ENCODE results near the gene KIFC3.

KIFC3 gene

DNA sequence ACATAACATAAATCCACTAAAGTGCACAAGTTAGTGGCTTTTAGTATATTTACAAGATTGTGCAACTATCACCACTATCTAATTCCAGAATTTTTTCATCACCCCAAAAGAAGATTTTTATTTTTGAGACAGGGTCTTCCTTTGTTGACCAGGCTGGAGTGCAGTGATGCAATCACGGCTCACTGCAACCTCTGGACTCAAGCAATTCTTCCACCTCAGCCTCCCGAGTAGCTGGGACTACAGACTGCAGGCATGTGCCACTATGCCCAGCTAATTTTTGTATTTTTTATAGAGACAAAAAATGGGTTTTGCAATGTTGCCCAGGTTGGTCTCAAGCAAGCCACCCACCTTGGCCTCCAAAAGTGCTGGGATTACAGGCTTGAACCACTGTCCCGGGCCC lies 92.6 kb downstream of the KIFC3 start:
- no peak for DNase-seq

All from activated CD4-positive, alpha-beta T cell treated with anti-CD3 and anti-CD28 coated beads, Interleukin-2, Interleukin-6, amounts not matched to agents 100 ng/mL and 50 ng/mL, durations not matched to agents 16 hours and 8 hours (primary cell).